ENCODE results near the gene SORCS2. TPM values are rescaled to one million over a fixed set of nuclear protein-coding genes. Genes with fewer than 3 reads are reported as not detected.

SORCS2 gene
- total and polyA plus RNA-seq, 2 of the 8 experiments (the other 6 are each of a cell fraction or from before 2014, with no cell fraction given), result 0.36 to 1.8 TPM

- no peaks in the 10 kb centered on the region; a peak in 1 of 7 replicates for H3K27me3 ChIP-seq (replicated peaks in 1 of 4; ENCODE audit: control insufficient read depth in 3 of 4, extremely low read depth in 1 of 4, insufficient read depth in 3 of 4, low read length in 3 of 4)
- H3K4me1 ChIP-seq (replicated peaks in 1 of 4; ENCODE audit: control insufficient read depth in 3 of 4, insufficient read depth in 4 of 4, low read length in 3 of 4), result no peaks in the 10 kb centered on the region
- H3K56ac ChIP-seq (replicated peaks; ENCODE audit: insufficient read length, low read depth, low read length), result no peak overlapping the region
- FAIRE-seq, result no peak
- H3K23ac ChIP-seq (ENCODE audit: insufficient read length), result no peak overlapping the region
- ChIA-PET CTCF (ENCODE audit: partially characterized antibody) (no interaction called here), POLR2A (ENCODE audit: partially characterized antibody) (no interaction called here)
- no peak overlapping the region for H3K27ac ChIP-seq (ENCODE audit: low read depth, low read length)
- no peak overlapping the region for H2AK5ac ChIP-seq (ENCODE audit: low read depth, low read length)
- no peaks in the 10 kb centered on the region for H3K9me3 ChIP-seq (ENCODE audit: insufficient read depth in 2 of 2, low read depth in 1 of 2, low read length in 1 of 2)
- H3K23me2 ChIP-seq (ENCODE audit: low read depth, low read length), result peaks cover 5% of the 10 kb centered on the region; the same call in 1 of the 2 replicates
- no peak overlapping the region for H3K18ac ChIP-seq (ENCODE audit: extremely low read depth, low read length)
- no peak overlapping the region for H3K14ac ChIP-seq (ENCODE audit: insufficient read length)
- no peak overlapping the region for H4K8ac ChIP-seq (ENCODE audit: extremely low read depth, insufficient read depth, low read length)
- H4K20me1 ChIP-seq (replicated peaks in 1 of 2; ENCODE audit: control insufficient read depth in 1 of 2, insufficient read depth in 2 of 2, low read length in 2 of 2), result no peaks in the 10 kb centered on the region
- 82% methylated on average over 3 of the region's 4 CpGs; no CpG with 5 or more reads in 1 of the 2 experiments for WGBS, 2 experiments (ENCODE audit: extremely low coverage in 1 of 2, insufficient coverage in 1 of 2, insufficient read length in 1 of 2, insufficient replicate concordance in 2 of 2, low coverage in 1 of 2, low lambda C conversion rate in 2 of 2, missing lambda C conversion rate in 1 of 2)
- no peak overlapping the region for H2BK15ac ChIP-seq (ENCODE audit: low read length)
- H3K4me3 ChIP-seq (ENCODE audit: extremely low read depth in 1 of 4, insufficient read depth in 2 of 4, low read depth in 3 of 4, low read length in 4 of 4), result no peak overlapping the region
- no peak overlapping the region for H2AFZ ChIP-seq (ENCODE audit: low read length)
- no peak overlapping the region for H4K91ac ChIP-seq (replicated peaks; ENCODE audit: insufficient read length, low read length)
- no peak overlapping the region for H4K5ac ChIP-seq (ENCODE audit: insufficient read length, low read depth, low read length)
- no peak overlapping the region for H2BK20ac ChIP-seq (ENCODE audit: low read length)
- no peak overlapping the region for H3K4me2 ChIP-seq (ENCODE audit: insufficient read depth in 1 of 2, low read depth in 2 of 2, low read length in 2 of 2)
- TF ChIP-seq CHD1 (IDR thresholded peaks at IDR 0.05; ENCODE audit: low read depth, low read length) (no peak), GABPA (IDR thresholded peaks at IDR 0.05; ENCODE audit: borderline replicate concordance, insufficient read depth, low read length) (no peak), TEAD4 (IDR thresholded peaks at IDR 0.05; ENCODE audit: low read depth, low read length) (no peak), RNF2 (IDR thresholded peaks at IDR 0.05; ENCODE audit: borderline replicate concordance, low read depth, low read length, missing control alignments, poor library complexity, severe bottlenecking) (no peak), HDAC6 (IDR thresholded peaks at IDR 0.05; ENCODE audit: low read depth, low read length) (no peak), SP2 (IDR thresholded peaks at IDR 0.05; ENCODE audit: low read length) (no peak)
- H3K79me1 ChIP-seq (ENCODE audit: low read depth, low read length), result no peaks in the 10 kb centered on the region
- H3K36me3 ChIP-seq (ENCODE audit: control insufficient read depth in 2 of 4, insufficient read depth in 4 of 4, low read length in 3 of 4), result no peaks in the 10 kb centered on the region
- H2BK120ac ChIP-seq (replicated peaks; ENCODE audit: low read depth, low read length), result no peak overlapping the region
- no peak overlapping the region for H3K9ac ChIP-seq (replicated peaks in 1 of 4; ENCODE audit: extremely low read depth in 1 of 4, low read depth in 3 of 4, low read length in 3 of 4)
- H2BK5ac ChIP-seq (ENCODE audit: low read depth, low read length), result no peak overlapping the region
- no peak for DNase-seq (ENCODE audit: low read depth in 1 of 2, low spot score in 2 of 2)
- H2BK12ac ChIP-seq (ENCODE audit: low read depth, low read length), result no peak overlapping the region; the same call in 1 of the 2 replicates
- H3K4ac ChIP-seq (replicated peaks; ENCODE audit: insufficient read length, low read depth, low read length), result no peak overlapping the region
- no peaks in the 10 kb centered on the region for H3K79me2 ChIP-seq (ENCODE audit: control insufficient read depth in 1 of 2, insufficient read depth in 2 of 2, low read length in 2 of 2)
Measured at GRCh38 chr4:7315286-7315685, 122.9 kb downstream of the SORCS2 start.
